Activated CD4-positive, alpha-beta T cell treated with anti-CD3 and anti-CD28 coated beads for 36 hours (primary cell): ENCODE measurements around the gene NPRL2. TPM values are rescaled to one million over a fixed set of nuclear protein-coding genes. Genes with fewer than 3 reads are reported as not detected.

Experiments
- ATAC-seq: fragments of 200-7000 bp; cut with Tn5 transposase; one replicate; pipeline ENCODE4 v1.10.0; 2021; ENCODE audit warnings: mild to moderate bottlenecking, moderate library complexity
- CTCF ChIA-PET: fragments of 350-600 bp; sonication (Branson Sonifier 250); formaldehyde crosslinking; loops from one replicate; lab custom pipeline; 2021; ENCODE audit warnings: antibody characterized with exemption; lab: Charles Lee
- POLR2A ChIA-PET: fragments of 350-600 bp; sonication (Branson Sonifier 250); formaldehyde crosslinking; loops from one replicate; lab custom pipeline; 2021; ENCODE audit warnings: antibody characterized with exemption, inconsistent platforms; lab: Charles Lee
- DNase-seq: peaks from one replicate; pipeline ENCODE4 v3.0.0-alpha.2; 2020
- H3K27ac Mint-ChIP-seq: one replicate; pipeline ENCODE4 v1.8.0; 2021; ENCODE audit warnings: mixed read lengths
- H3K27me3 Mint-ChIP-seq: one replicate; pipeline ENCODE4 v1.8.0; 2021; ENCODE audit warnings: mixed read lengths
- H3K36me3 Mint-ChIP-seq: one replicate; pipeline ENCODE4 v1.8.0; 2021; ENCODE audit warnings: low read depth, mixed read lengths
- H3K4me1 Mint-ChIP-seq: one replicate; pipeline ENCODE4 v1.8.0; 2021; ENCODE audit warnings: mixed read lengths
- H3K4me3 Mint-ChIP-seq: one replicate; pipeline ENCODE4 v1.8.0; 2021; ENCODE audit warnings: mild to moderate bottlenecking, moderate library complexity, mixed read lengths
- H3K9me3 Mint-ChIP-seq: one replicate; pipeline ENCODE4 v1.8.0; 2021; ENCODE audit warnings: low read depth, mixed read lengths
- intact Hi-C, 2 experiments: fragments of 100-400 bp; cut with DNase I in 1 of 2; cut with micrococcal nuclease in 1 of 2; formaldehyde crosslinking; loops; one replicate each; pipeline versions ENCODE4 v1.14.2 to v1.15.1; 2022 to 2024; cut with DNase I, micrococcal nuclease
- total RNA-seq, 2 experiments: library from RNA; stranded (reverse); gene quantifications; one replicate each; pipeline ENCODE4 v1.2.3, GENCODE V29; 2021

The NPRL2 gene
- total RNA-seq, 2 experiments from 2014 or later, result 42.5 to 43.0 TPM

- peaks cover 13% of the 10 kb centered on the region for H3K4me1 Mint-ChIP-seq
- peak overlapping the region; percentile 97 for H3K4me3 Mint-ChIP-seq
- ATAC-seq, result no peak
Measured at GRCh38 chr3:50297896-50298725, 52.5 kb downstream of the NPRL2 start.

GRCh38 chr3:50297384-50297775 is 53.2 kb downstream of the NPRL2 start:
- Mint-ChIP-seq H3K9me3 (no peaks in the 10 kb centered on the region), H3K27me3 (no peaks in the 10 kb centered on the region), H3K27ac (no peak overlapping the region), H3K36me3 (peaks cover 3% of the 10 kb centered on the region), H3K4me1 (peaks cover 20% of the 10 kb centered on the region), H3K4me3 (no peak overlapping the region)
- ChIA-PET CTCF (interaction anchor here (0.7 to 0.9 kb wide), 3 partner anchors 18 to 391 kb away, joined by 3 read pairs; no protein-coding TSS in a partner anchor), POLR2A (interaction anchor here (0.7 to 0.8 kb wide), 2 partner anchors 40 to 272 kb away, joined by 3 read pairs; partner anchors contain the start of gene HEMK1)
- ATAC-seq (no peak), DNase-seq (no peak)
- intact Hi-C loops, result loop anchor here (5.0 to 10.0 kb wide), 2 partner anchors 573 to 1645 kb away; partner anchors contain the start of genes GMPPB (in 1 of the 2), PARP3 (in 1 of the 2) and RRP9 (in 1 of the 2)

More at GRCh38 chr3:50297896-50298725, 52.5 kb downstream of the NPRL2 start:
- Mint-ChIP-seq H3K27ac (peak overlapping the region; percentile 70), H3K27me3 (no peaks in the 10 kb centered on the region), H3K9me3 (no peaks in the 10 kb centered on the region), H3K36me3 (no peaks in the 10 kb centered on the region)
- CTCF ChIA-PET, result interaction anchor here (0.6 to 1.9 kb wide), 7 partner anchors 26 to 156 kb away, joined by 3 to 16 read pairs (median 4); partner anchors contain the start of genes CYB561D2, GNAI2, NPRL2 and RASSF1
- DNase-seq, result no peak
- POLR2A ChIA-PET, result interaction anchor here (0.6 to 1.6 kb wide), 2 partner anchors 38 to 70 kb away, joined by 10 to 11 read pairs; no protein-coding TSS in a partner anchor
- intact Hi-C loops, result loop anchor here (2.0 to 10.0 kb wide), 9 partner anchors 51 to 1759 kb away; partner anchors contain the start of genes DUSP7 (in 1 of the 2), GMPPB (in 1 of the 2), MANF (in 1 of the 2) and MAPKAPK3 (in 1 of the 2)

Other genes with a start within 250 kb of the NPRL2 start
- gene SEMA3F, start 195.5 kb downstream of the NPRL2 start, total RNA-seq, result under 1 TPM; 0.25 to 0.46 TPM
- gene GNAT1, start 159.2 kb downstream of the NPRL2 start, total RNA-seq, result under 1 TPM in 1 of 2 experiments, not detected in 1; 0.14 TPM
- gene SLC38A3, start 145.5 kb downstream of the NPRL2 start, total RNA-seq, result under 1 TPM in 1 of 2 experiments, not detected in 1; 0.12 TPM
- gene GNAI2, start 114.6 kb downstream of the NPRL2 start, total RNA-seq, result 100 to 1,000 TPM; 280 to 341 TPM
- gene SEMA3B, start 81.6 kb downstream of the NPRL2 start, total RNA-seq, result 1 to 10 TPM; 1.6 to 2.1 TPM
- gene LSMEM2, start 71.7 kb downstream of the NPRL2 start, total RNA-seq, result not detected
- 100 to 1,000 TPM; 100 to 125 TPM for gene IFRD2, start 58.3 kb downstream of the NPRL2 start, total RNA-seq
- gene HYAL3, start 51.4 kb downstream of the NPRL2 start, total RNA-seq, result 1 to 10 TPM; 4.5 to 5.4 TPM
- 10 to 100 TPM; 17.6 to 18.7 TPM for gene NAA80, start 51.4 kb downstream of the NPRL2 start, total RNA-seq
- gene HYAL1, start 47.2 kb downstream of the NPRL2 start, total RNA-seq, result under 1 TPM in 1 of 2 experiments, not detected in 1; 0.37 TPM
- gene HYAL2, start 28.0 kb downstream of the NPRL2 start, total RNA-seq, result 1 to 10 TPM; 4.7 to 5.1 TPM
- gene TUSC2, start 22.6 kb downstream of the NPRL2 start, total RNA-seq, result 10 to 100 TPM; 15.0 to 17.1 TPM
- 10 to 100 TPM; 30.8 to 50.7 TPM for gene RASSF1, start 9.9 kb downstream of the NPRL2 start, total RNA-seq
- gene ZMYND10, start 5.0 kb downstream of the NPRL2 start, total RNA-seq, result 1 to 10 TPM; 1.0 to 1.3 TPM
- gene CYB561D2, start 87 bp upstream of the NPRL2 start, total RNA-seq, result 10 to 100 TPM; 10.3 to 14.3 TPM
- gene TMEM115, start 8.7 kb upstream of the NPRL2 start, total RNA-seq, result 10 to 100 TPM; 13.1 to 16.1 TPM
- gene CACNA2D2, start 152.9 kb upstream of the NPRL2 start, total RNA-seq, result 1 to 10 TPM; 1.1 to 1.5 TPM
- 10 to 100 TPM; 31.7 to 31.9 TPM for gene C3orf18, start 217.0 kb upstream of the NPRL2 start, total RNA-seq
- 10 to 100 TPM; 61.6 to 77.7 TPM for gene HEMK1, start 218.7 kb upstream of the NPRL2 start, total RNA-seq